AG10803 (cell line): ENCODE measurements around the gene GRP.
A peak's percentile ranks its signal among the peaks of the same experiment; 100 is the strongest.

ENCODE experiments used
- DNase-seq: peaks from one replicate; pipeline ENCODE4 v3.0.0; 2010; ENCODE audit warnings: low read depth
- H3K4me3 ChIP-seq: 2 replicates; pipeline ENCODE4 v1.5.1; 2011; ENCODE audit warnings: mild to moderate bottlenecking, low read length, control low read depth
- TF ChIP-seq, protein P1 (sequence below): conservative IDR thresholded peaks from 2 replicates; pipeline ENCODE4 v1.5.1; 2011; ENCODE audit warnings: mild to moderate bottlenecking, low read length, control low read depth, inconsistent platforms

Gene GRP

GRCh38 chr18:59229191-59229590 lies 9.2 kb downstream of the GRP start:
- H3K4me3 ChIP-seq, result no peak overlapping the region
- DNase-seq, result peak; percentile 23
- TF ChIP-seq, protein P1, sequence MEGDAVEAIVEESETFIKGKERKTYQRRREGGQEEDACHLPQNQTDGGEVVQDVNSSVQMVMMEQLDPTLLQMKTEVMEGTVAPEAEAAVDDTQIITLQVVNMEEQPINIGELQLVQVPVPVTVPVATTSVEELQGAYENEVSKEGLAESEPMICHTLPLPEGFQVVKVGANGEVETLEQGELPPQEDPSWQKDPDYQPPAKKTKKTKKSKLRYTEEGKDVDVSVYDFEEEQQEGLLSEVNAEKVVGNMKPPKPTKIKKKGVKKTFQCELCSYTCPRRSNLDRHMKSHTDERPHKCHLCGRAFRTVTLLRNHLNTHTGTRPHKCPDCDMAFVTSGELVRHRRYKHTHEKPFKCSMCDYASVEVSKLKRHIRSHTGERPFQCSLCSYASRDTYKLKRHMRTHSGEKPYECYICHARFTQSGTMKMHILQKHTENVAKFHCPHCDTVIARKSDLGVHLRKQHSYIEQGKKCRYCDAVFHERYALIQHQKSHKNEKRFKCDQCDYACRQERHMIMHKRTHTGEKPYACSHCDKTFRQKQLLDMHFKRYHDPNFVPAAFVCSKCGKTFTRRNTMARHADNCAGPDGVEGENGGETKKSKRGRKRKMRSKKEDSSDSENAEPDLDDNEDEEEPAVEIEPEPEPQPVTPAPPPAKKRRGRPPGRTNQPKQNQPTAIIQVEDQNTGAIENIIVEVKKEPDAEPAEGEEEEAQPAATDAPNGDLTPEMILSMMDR, result no peak

DNA sequence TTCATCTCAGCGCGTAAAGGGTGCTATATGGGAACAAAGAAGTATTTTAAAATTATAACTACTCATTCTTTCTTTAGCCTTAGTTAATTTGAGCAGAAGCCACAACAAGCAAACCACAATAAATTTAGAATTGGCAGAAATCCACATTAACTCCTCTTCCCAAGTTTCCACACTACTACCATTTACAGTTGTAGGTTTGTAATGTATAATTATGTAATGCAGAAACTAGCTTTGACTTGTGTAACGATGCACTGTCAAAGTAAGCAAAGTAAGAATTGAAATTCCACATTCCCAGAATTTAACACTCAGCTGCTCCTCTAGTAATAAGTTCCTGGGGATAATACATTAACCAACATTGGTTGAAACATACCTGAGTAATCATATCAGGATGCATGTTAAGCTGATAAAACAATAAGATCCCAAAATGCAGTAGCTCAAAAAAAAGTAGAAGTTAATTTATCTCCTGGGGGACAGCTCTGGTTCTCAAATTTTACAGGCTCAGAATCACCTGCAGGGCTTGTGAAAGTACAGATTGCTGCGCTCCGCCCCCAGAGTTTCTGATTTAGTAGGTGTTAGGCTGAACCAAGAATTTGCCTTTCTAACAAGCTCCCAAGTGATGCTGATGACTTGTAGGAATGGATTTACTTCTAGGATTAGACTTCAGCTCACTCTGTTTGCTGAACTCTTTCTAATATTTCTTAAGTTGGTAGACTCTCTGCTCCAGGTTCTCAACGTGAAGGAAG lies 9.9 kb downstream of the GRP start:
- no peak overlapping the region for H3K4me3 ChIP-seq
- peak; percentile 38 for DNase-seq
- TF ChIP-seq, protein P1, result no peak

- no peak for DNase-seq
- TF ChIP-seq, protein P1, result no peak
- no peak overlapping the region for H3K4me3 ChIP-seq
These were observed 11.2 kb downstream of the GRP start for GRCh38 chr18:59231114-59231513.

DNA sequence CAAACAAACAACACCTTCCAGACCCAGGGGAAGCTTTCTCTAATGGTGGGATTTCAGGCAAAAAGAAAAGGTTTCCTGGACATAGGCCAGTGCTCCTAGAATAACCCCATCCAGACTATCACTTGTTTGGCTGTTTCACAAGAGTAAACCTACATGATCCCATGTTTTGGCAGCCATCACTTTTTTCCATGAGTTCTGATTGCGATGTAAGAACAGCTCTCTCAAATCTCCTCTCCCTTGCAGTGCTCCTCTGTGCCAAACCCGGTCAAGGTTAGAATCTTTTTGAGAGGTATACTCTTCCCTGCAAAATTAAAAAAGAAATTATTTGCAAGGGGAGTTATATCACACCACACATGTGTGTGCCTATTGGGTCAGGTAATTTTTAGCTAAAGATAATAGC lies 11.9 kb downstream of the GRP start:
- no peak for DNase-seq
- TF ChIP-seq, protein P1, result no peak
- no peak overlapping the region for H3K4me3 ChIP-seq

GRCh38 chr18:59232309-59233016 lies 12.5 kb downstream of the GRP start:
- H3K4me3 ChIP-seq, result no peak overlapping the region
- TF ChIP-seq, protein P1, result no peak
- DNase-seq, result no peak

- peak; percentile 82 for DNase-seq
- H3K4me3 ChIP-seq, result no peak overlapping the region
- TF ChIP-seq, protein P1, result no peak
These were observed 13.1 kb downstream of the GRP start for GRCh38 chr18:59233017-59233410.

DNA sequence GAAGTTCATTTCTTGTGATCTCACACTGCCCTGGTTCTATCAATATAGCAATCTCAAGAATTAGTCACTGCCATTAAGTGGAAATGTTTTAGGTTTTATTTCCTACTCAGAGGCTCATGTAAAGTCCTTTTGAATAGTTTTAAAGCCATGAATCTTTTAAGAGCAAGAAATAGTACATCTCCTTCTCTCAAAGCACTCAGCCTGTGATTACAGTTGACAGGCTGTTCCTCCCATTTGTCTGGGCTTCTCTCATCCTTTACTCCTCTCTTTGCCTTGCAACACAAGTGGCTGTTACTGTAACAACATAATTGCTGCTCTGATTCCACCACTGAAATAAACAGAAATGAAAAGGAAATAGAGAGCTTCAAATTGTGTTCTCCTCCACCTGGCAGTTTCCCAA lies 18.4 kb downstream of the GRP start:
- peak; percentile 25 for DNase-seq
- TF ChIP-seq, protein P1, result no peak
- H3K4me3 ChIP-seq, result no peak overlapping the region
